Colonic mucosa (tissue), 4 donors: ENCODE measurements around the gene IFNA21. TPM values are rescaled to one million over a fixed set of nuclear protein-coding genes. Genes with fewer than 3 reads are reported as not detected.
"Not testable (repeated sequence)": the region's sequence is repeated elsewhere in the genome, so short reads cannot be mapped to it uniquely, and the experiment has no call there.

Source experiments
- DNase-seq: peaks from one replicate; pipeline ENCODE4 v3.0.0-alpha.2; 2020
- H3K27ac ChIP-seq: fragments of 200-600 bp; one replicate; pipeline ENCODE4 v1.8.0; 2021
- H3K27me3 ChIP-seq: fragments of 200-600 bp; one replicate; pipeline ENCODE4 v1.8.0; 2021
- H3K36me3 ChIP-seq: fragments of 200-600 bp; one replicate; pipeline ENCODE4 v1.8.0; 2021
- H3K4me1 ChIP-seq: fragments of 200-600 bp; one replicate; pipeline ENCODE4 v1.8.0; 2021; ENCODE audit warnings: mild to moderate bottlenecking
- H3K4me3 ChIP-seq: fragments of 200-600 bp; one replicate; pipeline ENCODE4 v1.8.0; 2021
- H3K9ac ChIP-seq, 2 donors: one replicate each; pipeline ENCODE4 v1.7.0; 2013; ENCODE audit warnings: control low read depth in 2 of 2, low read depth in 2 of 2, low read length in 2 of 2
- H3K9me3 ChIP-seq: fragments of 200-600 bp; one replicate; pipeline ENCODE4 v1.8.0; 2021
- CTCF ChIP-seq: fragments of 200-600 bp; IDR thresholded peaks from one replicate; pipeline ENCODE4 v1.8.0; 2022; ENCODE audit warnings: antibody characterized with exemption, mild to moderate bottlenecking
- intact Hi-C: fragments of 100-400 bp; cut with DNase I; formaldehyde crosslinking; loops from one replicate; pipeline ENCODE4 v1.14.1; 2022
- total RNA-seq, 2 donors: library from RNA; stranded (reverse); fragmentation: NEBNext Ultra II Directional in 1 of 2; extraction: Animal tissue kit (Norgen Biotek cat#: 25700) in 1 of 2; gene quantifications; one replicate each; pipeline ENCODE4 v1.2.1, GENCODE V29; 2021
- donor health status: healthy.
- donor health status: DM: no; HTN: no; CAD: no.
- donor health status: DM: no; HTN: no; CAD: no.

The IFNA21 gene
- total RNA-seq, 2 donors from 2014 or later: not detected

- DNase-seq: peak; percentile 32
- H3K4me1 ChIP-seq, H3K9me3 ChIP-seq, H3K27me3 ChIP-seq, H3K9ac ChIP-seq, H3K4me3 ChIP-seq, H3K27ac ChIP-seq, H3K36me3 ChIP-seq, intact Hi-C loops: not testable (repeated sequence)
- TF ChIP-seq CTCF: peak; percentile 24
These were observed 28.7 kb upstream of the IFNA21 start for GRCh38 chr9:21194867-21195776.

GRCh38 chr9:21187487-21187886 is 21.0 kb upstream of the IFNA21 start, which contains the start of gene IFNA4:
IFNA4 (minus strand) TSS chr9:21187587; CDS start chr9:21187531, 56 bp downstream.
- H3K27ac ChIP-seq, H3K4me1 ChIP-seq, H3K9me3 ChIP-seq, H3K9ac ChIP-seq, H3K27me3 ChIP-seq, DNase-seq, H3K4me3 ChIP-seq, H3K36me3 ChIP-seq, intact Hi-C loops: not testable (repeated sequence)

GRCh38 chr9:21182810-21183736 is 16.6 kb upstream of the IFNA21 start:
- H3K4me1 ChIP-seq, intact Hi-C loops, H3K27ac ChIP-seq, H3K9ac ChIP-seq, H3K4me3 ChIP-seq, DNase-seq, H3K36me3 ChIP-seq, H3K9me3 ChIP-seq, H3K27me3 ChIP-seq: not testable (repeated sequence)

- Histone ChIP-seq H3K9ac (no peak overlapping the region), H3K27ac (no peak overlapping the region), H3K27me3 (no peaks in the 10 kb centered on the region), H3K4me3 (no peak overlapping the region), H3K4me1 (no peaks in the 10 kb centered on the region), H3K9me3 (no peaks in the 10 kb centered on the region), H3K36me3 (no peaks in the 10 kb centered on the region)
- no peak for DNase-seq
- no peak for TF ChIP-seq CTCF
- intact Hi-C loops: no loop called here
These were observed 8.2 kb upstream of the IFNA21 start for GRCh38 chr9:21174671-21175070.

- DNase-seq: no peak
- intact Hi-C loops: no loop called here
- no peak overlapping the region for H3K9ac ChIP-seq
- TF ChIP-seq CTCF: no peak
- no peaks in the 10 kb centered on the region for H3K36me3 ChIP-seq
- H3K27me3 ChIP-seq: no peaks in the 10 kb centered on the region
- H3K27ac ChIP-seq: no peak overlapping the region
- no peak overlapping the region for H3K4me3 ChIP-seq
- H3K4me1 ChIP-seq: no peaks in the 10 kb centered on the region
- H3K9me3 ChIP-seq: no peaks in the 10 kb centered on the region
These were observed 5.7 kb upstream of the IFNA21 start for GRCh38 chr9:21172156-21172555.

GRCh38 chr9:21171351-21171750 is 4.9 kb upstream of the IFNA21 start:
- no peaks in the 10 kb centered on the region for H3K36me3 ChIP-seq
- intact Hi-C loops: no loop called here
- H3K27ac ChIP-seq: no peak overlapping the region
- H3K9ac ChIP-seq: no peak overlapping the region
- TF ChIP-seq CTCF: no peak
- no peak overlapping the region for H3K4me3 ChIP-seq
- H3K9me3 ChIP-seq: no peaks in the 10 kb centered on the region
- no peak for DNase-seq
- no peaks in the 10 kb centered on the region for H3K4me1 ChIP-seq
- no peaks in the 10 kb centered on the region for H3K27me3 ChIP-seq
